ENCODE data around the gene SEZ6.

- no peak for TF ChIP-seq CTCF (IDR thresholded peaks at IDR 0.05)
- no peak for TF ChIP-seq POLR2A (IDR thresholded peaks at IDR 0.05)
Measured at GRCh38 chr17:28920201-28920600, 85.6 kb downstream of the SEZ6 start.
